ENCODE data around the gene CDC34.

DNA sequence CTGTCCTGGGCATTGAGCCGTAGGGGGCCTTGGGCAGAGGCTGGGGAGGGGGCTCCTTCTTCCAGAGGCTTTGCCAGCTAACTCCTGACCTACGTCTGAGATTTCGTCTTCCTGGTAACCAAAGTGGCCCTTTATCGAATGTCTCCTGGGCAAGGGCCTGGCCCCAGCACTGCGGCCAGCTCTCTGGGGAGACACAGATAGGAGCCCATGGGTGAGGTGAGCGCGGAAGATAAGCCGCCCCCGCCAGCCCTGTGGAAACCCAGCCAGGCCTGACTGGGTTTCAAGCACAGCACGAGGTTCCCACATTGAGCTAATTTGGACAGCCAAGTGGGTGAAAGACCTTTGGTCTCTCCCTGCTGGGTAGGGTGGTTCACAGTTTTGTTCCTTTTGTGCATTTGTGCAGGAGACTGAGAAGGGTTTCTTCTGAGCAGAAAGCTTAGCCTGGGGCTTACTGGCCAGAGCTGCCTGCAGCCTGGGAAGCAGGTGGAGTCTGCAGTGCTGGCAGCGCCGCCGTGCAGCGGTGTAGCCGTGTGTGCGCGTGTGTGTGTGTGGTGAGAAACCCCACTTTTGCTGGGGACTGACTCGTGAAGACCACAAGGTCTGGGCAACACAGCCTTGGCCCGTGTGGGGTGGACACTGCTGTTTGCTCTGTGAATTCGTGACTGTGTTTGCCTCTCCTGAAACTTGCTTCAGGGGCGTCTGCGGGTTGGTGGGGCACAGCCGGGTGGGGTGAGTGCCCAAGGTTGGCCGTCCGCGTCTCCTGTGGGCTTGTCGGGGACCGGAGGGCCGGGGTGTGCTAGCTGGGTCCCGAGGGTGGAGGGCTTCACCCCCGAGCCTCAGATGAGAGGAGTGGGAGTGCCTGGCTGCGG, 43.3 kb downstream of the CDC34 start:
- TF ChIP-seq ZNF232 (CRISPR knock-in tag; IDR thresholded peaks at IDR 0.05): no peak
- TF ChIP-seq, protein P1, sequence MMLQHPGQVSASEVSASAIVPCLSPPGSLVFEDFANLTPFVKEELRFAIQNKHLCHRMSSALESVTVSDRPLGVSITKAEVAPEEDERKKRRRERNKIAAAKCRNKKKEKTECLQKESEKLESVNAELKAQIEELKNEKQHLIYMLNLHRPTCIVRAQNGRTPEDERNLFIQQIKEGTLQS (CRISPR knock-in tag; conservative IDR thresholded peaks at IDR 0.05): no peak
- TF ChIP-seq CTCF (IDR thresholded peaks at IDR 0.05): no peak
- TF ChIP-seq GABPB1 (CRISPR knock-in tag; IDR thresholded peaks at IDR 0.05): no peak
- TF ChIP-seq CREM (CRISPR knock-in tag; IDR thresholded peaks at IDR 0.05): no peak
